Activated CD4-positive, alpha-beta T cell treated with anti-CD3 and anti-CD28 coated beads, Interleukin-2, amount 10 ng/mL, durations not matched to agents 24 days and 14 days (primary cell): ENCODE results near the gene PIAS3. TPM values are rescaled to one million over a fixed set of nuclear protein-coding genes. Genes with fewer than 3 reads are reported as not detected.

ENCODE experiments used
- DNase-seq: peaks from one replicate; pipeline ENCODE4 v3.0.0; 2022
- H3K27ac Mint-ChIP-seq: one replicate; pipeline ENCODE4 v1.8.0; 2022; ENCODE audit warnings: mild to moderate bottlenecking, mixed read lengths
- H3K27me3 Mint-ChIP-seq: one replicate; pipeline ENCODE4 v1.8.0; 2022; ENCODE audit warnings: mixed read lengths
- H3K36me3 Mint-ChIP-seq: one replicate; pipeline ENCODE4 v1.8.0; 2022; ENCODE audit warnings: low read depth, mild to moderate bottlenecking, mixed read lengths
- H3K4me1 Mint-ChIP-seq: one replicate; pipeline ENCODE4 v1.8.0; 2021; ENCODE audit warnings: mixed read lengths
- H3K4me3 Mint-ChIP-seq: one replicate; pipeline ENCODE4 v1.8.0; 2022; ENCODE audit warnings: mild to moderate bottlenecking, moderate library complexity, mixed read lengths
- H3K9me3 Mint-ChIP-seq: one replicate; pipeline ENCODE4 v1.8.0; 2021; ENCODE audit warnings: mixed read lengths
- intact Hi-C: fragments of 100-400 bp; cut with micrococcal nuclease; formaldehyde crosslinking; loops from one replicate; pipeline ENCODE4 v1.15.1; 2023
- total RNA-seq: library from RNA; stranded (reverse); gene quantifications from 2 replicates; pipeline ENCODE4 v1.2.3, GENCODE V29; 2022

The PIAS3 gene
- total RNA-seq, 1 donor from 2014 or later: 19.1 TPM

- H3K4me1 Mint-ChIP-seq: peaks cover 20% of the 10 kb centered on the region
- H3K27me3 Mint-ChIP-seq: peaks cover 30% of the 10 kb centered on the region
- DNase-seq: no peak
- intact Hi-C loops: no loop called here
- H3K36me3 Mint-ChIP-seq: no peaks in the 10 kb centered on the region
- no peaks in the 10 kb centered on the region for H3K9me3 Mint-ChIP-seq
- no peak overlapping the region for H3K4me3 Mint-ChIP-seq
- H3K27ac Mint-ChIP-seq: no peak overlapping the region
Observed at GRCh38 chr1:145887631-145888030, 28.8 kb upstream of the PIAS3 start.

- no peak for DNase-seq
- peak overlapping the region; percentile 62 for H3K4me3 Mint-ChIP-seq
- intact Hi-C loops: no loop called here
- H3K36me3 Mint-ChIP-seq: no peaks in the 10 kb centered on the region
- H3K9me3 Mint-ChIP-seq: no peaks in the 10 kb centered on the region
- H3K27ac Mint-ChIP-seq: no peak overlapping the region
- peaks cover 17% of the 10 kb centered on the region for H3K4me1 Mint-ChIP-seq
- peaks cover 31% of the 10 kb centered on the region for H3K27me3 Mint-ChIP-seq
Observed at GRCh38 chr1:145886816-145887215, 27.9 kb upstream of the PIAS3 start.

- Mint-ChIP-seq H3K27me3 (peaks cover 32% of the 10 kb centered on the region), H3K4me1 (peaks cover 17% of the 10 kb centered on the region), H3K4me3 (peak overlapping the region; percentile 87), H3K9me3 (no peaks in the 10 kb centered on the region), H3K27ac (no peak overlapping the region), H3K36me3 (no peaks in the 10 kb centered on the region)
- intact Hi-C loops: no loop called here
- no peak for DNase-seq
Observed at GRCh38 chr1:145886390-145886789, 27.5 kb upstream of the PIAS3 start.

GRCh38 chr1:145885738-145886287 is 26.9 kb upstream of the PIAS3 start, which contains the start of gene ANKRD35:
Gene ANKRD35, minus strand, starts transcription at chr1:145885866. Its CDS starts 108 bp downstream, at chr1:145885758.
- peak within 1 kb of the TSS; percentile 87 for H3K4me3 Mint-ChIP-seq
- intact Hi-C loops: loop anchor here (1.0 to 2.0 kb wide), 3 partner anchors 14 to 33 kb away; partner anchors contain the start of genes PEX11B and PIAS3
- peaks cover 18% of the 10 kb centered on the region for H3K4me1 Mint-ChIP-seq
- DNase-seq: peak; percentile 97
- no peak within 1 kb of the TSS for H3K27ac Mint-ChIP-seq
- H3K9me3 Mint-ChIP-seq: no peaks in the 10 kb centered on the region
- no peaks in the 10 kb centered on the region for H3K36me3 Mint-ChIP-seq
- peaks cover 35% of the 10 kb centered on the region for H3K27me3 Mint-ChIP-seq

- Mint-ChIP-seq H3K27me3 (peaks cover 35% of the 10 kb centered on the region), H3K4me3 (peak overlapping the region; percentile 87), H3K36me3 (no peaks in the 10 kb centered on the region), H3K4me1 (peaks cover 18% of the 10 kb centered on the region), H3K9me3 (no peaks in the 10 kb centered on the region), H3K27ac (no peak overlapping the region)
- intact Hi-C loops: loop anchor here (1.0 to 2.0 kb wide), 3 partner anchors 12 to 34 kb away; partner anchors contain the start of genes PEX11B and PIAS3
- DNase-seq: no peak
Observed at GRCh38 chr1:145884675-145885074, 25.8 kb upstream of the PIAS3 start.

- intact Hi-C loops: loop anchor here (2.0 kb wide), 1 partner anchor 59 kb away; no protein-coding TSS in a partner anchor
- Mint-ChIP-seq H3K36me3 (no peaks in the 10 kb centered on the region), H3K27me3 (peaks cover 44% of the 10 kb centered on the region), H3K4me1 (peaks cover 6% of the 10 kb centered on the region), H3K27ac (no peak overlapping the region), H3K4me3 (no peak overlapping the region), H3K9me3 (no peaks in the 10 kb centered on the region)
- DNase-seq: no peak
Observed at GRCh38 chr1:145879775-145880174, 20.9 kb upstream of the PIAS3 start.

- Mint-ChIP-seq H3K27me3 (peaks cover 38% of the 10 kb centered on the region), H3K9me3 (no peaks in the 10 kb centered on the region), H3K27ac (no peak overlapping the region), H3K36me3 (no peaks in the 10 kb centered on the region), H3K4me1 (peaks cover 5% of the 10 kb centered on the region), H3K4me3 (no peak overlapping the region)
- intact Hi-C loops: no loop called here
- no peak for DNase-seq
Observed at GRCh38 chr1:145878724-145879123, 19.8 kb upstream of the PIAS3 start.

- peaks cover 38% of the 10 kb centered on the region for H3K27me3 Mint-ChIP-seq
- DNase-seq: no peak
- H3K27ac Mint-ChIP-seq: no peak overlapping the region
- peaks cover 6% of the 10 kb centered on the region for H3K4me1 Mint-ChIP-seq
- no peaks in the 10 kb centered on the region for H3K9me3 Mint-ChIP-seq
- H3K4me3 Mint-ChIP-seq: no peak overlapping the region
- H3K36me3 Mint-ChIP-seq: no peaks in the 10 kb centered on the region
- intact Hi-C loops: no loop called here
Observed at GRCh38 chr1:145877923-145878486, 19.1 kb upstream of the PIAS3 start.

GRCh38 chr1:145874646-145875045 is 15.8 kb upstream of the PIAS3 start:
- intact Hi-C loops: loop anchor here (5.0 kb wide), 1 partner anchor 83 kb away; the partner anchor contains the start of gene LIX1L
- Mint-ChIP-seq H3K27me3 (peaks cover 40% of the 10 kb centered on the region), H3K9me3 (no peaks in the 10 kb centered on the region), H3K36me3 (no peaks in the 10 kb centered on the region), H3K4me3 (no peak overlapping the region), H3K4me1 (peaks cover 17% of the 10 kb centered on the region), H3K27ac (no peak overlapping the region)
- no peak for DNase-seq

- peaks cover 41% of the 10 kb centered on the region for H3K27me3 Mint-ChIP-seq
- H3K27ac Mint-ChIP-seq: peak overlapping the region; percentile 80
- H3K9me3 Mint-ChIP-seq: no peaks in the 10 kb centered on the region
- H3K4me3 Mint-ChIP-seq: peak overlapping the region; percentile 87
- intact Hi-C loops: loop anchor here (1.0 to 5.0 kb wide), 3 partner anchors 13 to 85 kb away; partner anchors contain the start of genes ANKRD35, LIX1L and PIAS3
- H3K36me3 Mint-ChIP-seq: no peaks in the 10 kb centered on the region
- DNase-seq: peak; percentile 83
- H3K4me1 Mint-ChIP-seq: peaks cover 14% of the 10 kb centered on the region
Observed at GRCh38 chr1:145871994-145872924, 13.4 kb upstream of the PIAS3 start.

GRCh38 chr1:145868232-145868631 is 9.4 kb upstream of the PIAS3 start:
- no peaks in the 10 kb centered on the region for H3K9me3 Mint-ChIP-seq
- no peak overlapping the region for H3K4me3 Mint-ChIP-seq
- peaks cover 45% of the 10 kb centered on the region for H3K27me3 Mint-ChIP-seq
- intact Hi-C loops: no loop called here
- no peak for DNase-seq
- no peaks in the 10 kb centered on the region for H3K36me3 Mint-ChIP-seq
- no peak overlapping the region for H3K27ac Mint-ChIP-seq
- H3K4me1 Mint-ChIP-seq: peaks cover 14% of the 10 kb centered on the region

GRCh38 chr1:145863282-145864018 is 4.6 kb upstream of the PIAS3 start:
- no peak for DNase-seq
- H3K4me1 Mint-ChIP-seq: peaks cover 6% of the 10 kb centered on the region
- H3K9me3 Mint-ChIP-seq: no peaks in the 10 kb centered on the region
- H3K36me3 Mint-ChIP-seq: no peaks in the 10 kb centered on the region
- H3K27ac Mint-ChIP-seq: no peak overlapping the region
- peaks cover 33% of the 10 kb centered on the region for H3K27me3 Mint-ChIP-seq
- intact Hi-C loops: no loop called here
- no peak overlapping the region for H3K4me3 Mint-ChIP-seq

- intact Hi-C loops: loop anchor here (1.0 to 2.0 kb wide), 8 partner anchors 13 to 176 kb away; partner anchors contain the start of genes ANKRD34A, ANKRD35, POLR3C and POLR3GL
- DNase-seq: peak; percentile 96
- peaks cover 13% of the 10 kb centered on the region for H3K27me3 Mint-ChIP-seq
- peaks cover 14% of the 10 kb centered on the region for H3K4me1 Mint-ChIP-seq
- peak overlapping the region; percentile 96 for H3K4me3 Mint-ChIP-seq
- peak overlapping the region; percentile 96 for H3K27ac Mint-ChIP-seq
- H3K9me3 Mint-ChIP-seq: no peaks in the 10 kb centered on the region
- peaks cover 11% of the 10 kb centered on the region for H3K36me3 Mint-ChIP-seq
Observed at GRCh38 chr1:145859491-145860023, 676 bp upstream of the PIAS3 start.
